Loucy (cell line): ENCODE measurements around the gene SRD5A2.

Experiments used
- CTCF ChIP-seq: fragments of 200-600 bp; sonication (generic); conservative IDR thresholded peaks from 2 replicates; pipeline ENCODE4 v1.5.1; 2014; ENCODE audit warnings: mild to moderate bottlenecking, antibody characterized with exemption, low read length
- EZH2phosphoT487 ChIP-seq: fragments of 200-600 bp; IDR thresholded peaks from 2 replicates; pipeline ENCODE4 v1.6.1; 2018; ENCODE audit warnings: antibody characterized with exemption, mild to moderate bottlenecking, moderate library complexity, borderline replicate concordance

- TF ChIP-seq CTCF (no peak), EZH2phosphoT487 (no peak)
These were observed at the start of gene SRD5A2 for GRCh38 chr2:31580321-31581117.
